ENCODE data around the gene RPTOR. TPM values are rescaled to one million over a fixed set of nuclear protein-coding genes. Genes with fewer than 3 reads are reported as not detected.

RPTOR gene
- total RNA-seq, 2 experiments from 2014 or later: 32.4 to 35.4 TPM

GRCh38 chr17:80987941-80988461 lies 443.4 kb downstream of the RPTOR start:
- Mint-ChIP-seq H3K4me3 (no peak overlapping the region), H3K36me3 (ENCODE audit: low read depth) (no peaks in the 10 kb centered on the region), H3K27ac (no peak overlapping the region), H3K27me3 (ENCODE audit: low read depth) (no peaks in the 10 kb centered on the region), H3K9me3 (no peaks in the 10 kb centered on the region), H3K4me1 (ENCODE audit: low read depth) (peaks cover 6% of the 10 kb centered on the region)
- CTCF ChIA-PET: interaction anchor here (0.5 to 2.2 kb wide), 4 partner anchors 13 to 906 kb away, joined by 3 to 9 read pairs (median 3); no protein-coding TSS in a partner anchor
- intact Hi-C loops (cut with micrococcal nuclease): no loop called here
- no peak for DNase-seq

- no peaks in the 10 kb centered on the region for H3K9me3 Mint-ChIP-seq
- no peaks in the 10 kb centered on the region for H3K36me3 Mint-ChIP-seq (ENCODE audit: low read depth)
- no peak for DNase-seq
- H3K27me3 Mint-ChIP-seq (ENCODE audit: low read depth): no peaks in the 10 kb centered on the region
- H3K27ac Mint-ChIP-seq: no peak overlapping the region
- intact Hi-C loops (cut with micrococcal nuclease): no loop called here
- H3K4me3 Mint-ChIP-seq: no peak overlapping the region
- peaks cover 12% of the 10 kb centered on the region for H3K4me1 Mint-ChIP-seq (ENCODE audit: low read depth)
- CTCF ChIA-PET: interaction anchor here (0.7 to 2.2 kb wide), 2 partner anchors 59 to 113 kb away, joined by 3 to 9 read pairs; no protein-coding TSS in a partner anchor
Measured at GRCh38 chr17:80989586-80989913, 444.9 kb downstream of the RPTOR start.

DNA sequence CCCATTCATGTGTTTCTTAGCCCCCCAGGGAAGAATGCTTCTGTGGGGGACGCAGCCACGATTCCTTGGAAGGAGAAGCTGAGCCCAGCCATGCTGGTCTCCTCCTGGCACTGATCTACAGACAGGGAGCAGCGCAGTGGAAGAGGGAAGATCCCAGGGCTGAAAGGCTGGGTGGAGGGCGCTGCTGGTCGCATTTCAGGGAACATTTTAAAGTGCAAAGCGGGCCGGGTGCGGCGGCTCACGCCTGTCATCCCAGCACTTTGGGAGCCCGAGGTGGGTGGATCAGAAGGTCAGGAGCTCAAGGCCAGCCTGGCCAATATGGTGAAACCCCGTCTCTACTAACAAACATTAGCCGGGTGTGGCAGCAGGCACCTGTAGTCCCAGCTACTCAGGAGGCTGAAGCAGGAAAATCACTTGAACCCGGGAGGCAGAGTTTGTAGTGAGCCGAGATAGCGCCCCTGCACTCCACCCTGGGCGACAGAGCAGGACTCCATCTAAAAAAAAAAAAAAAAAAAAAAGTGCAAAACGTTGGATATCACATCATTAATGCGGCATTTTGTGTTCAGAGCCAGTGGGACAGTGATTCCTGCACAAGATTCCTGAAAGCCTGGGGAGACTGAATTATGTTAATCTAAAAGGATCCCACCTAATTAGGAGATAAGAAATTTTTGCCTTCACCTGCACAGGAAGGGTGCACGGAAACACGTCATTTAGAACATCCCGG lies 446.4 kb downstream of the RPTOR start:
- Mint-ChIP-seq H3K9me3 (no peaks in the 10 kb centered on the region), H3K4me1 (ENCODE audit: low read depth) (peaks cover 12% of the 10 kb centered on the region), H3K27ac (peak overlapping the region; percentile 65), H3K27me3 (ENCODE audit: low read depth) (no peaks in the 10 kb centered on the region), H3K36me3 (ENCODE audit: low read depth) (peaks cover 3% of the 10 kb centered on the region), H3K4me3 (peak overlapping the region; percentile 73)
- intact Hi-C loops (cut with micrococcal nuclease): loop anchor here (1.0 kb wide), 1 partner anchor 106 kb away; no protein-coding TSS in a partner anchor
- DNase-seq: no peak
- CTCF ChIA-PET: interaction anchor here (1.0 kb wide), 2 partner anchors 21 to 111 kb away, joined by 3 to 4 read pairs; no protein-coding TSS in a partner anchor

- peak; percentile 60 for DNase-seq
- no peaks in the 10 kb centered on the region for H3K9me3 Mint-ChIP-seq
- peaks cover 3% of the 10 kb centered on the region for H3K36me3 Mint-ChIP-seq (ENCODE audit: low read depth)
- CTCF ChIA-PET: interaction anchor here (0.6 to 1.0 kb wide), 2 partner anchors 22 to 123 kb away, joined by 3 read pairs; no protein-coding TSS in a partner anchor
- intact Hi-C loops (cut with micrococcal nuclease): loop anchor here (1.0 kb wide), 1 partner anchor 106 kb away; no protein-coding TSS in a partner anchor
- H3K27ac Mint-ChIP-seq: peak within 1 kb of the TSS; percentile 65
- no peaks in the 10 kb centered on the region for H3K27me3 Mint-ChIP-seq (ENCODE audit: low read depth)
- H3K4me3 Mint-ChIP-seq: peak within 1 kb of the TSS; percentile 73
- peaks cover 12% of the 10 kb centered on the region for H3K4me1 Mint-ChIP-seq (ENCODE audit: low read depth)
Measured at GRCh38 chr17:80991645-80992076, 447.0 kb downstream of the RPTOR start, which contains the start of gene CHMP6. TSS of gene CHMP6 (plus strand) at chr17:80991841. CDS start at chr17:80991919, 78 bp downstream.

- H3K9me3 Mint-ChIP-seq: no peaks in the 10 kb centered on the region
- peaks cover 12% of the 10 kb centered on the region for H3K4me1 Mint-ChIP-seq (ENCODE audit: low read depth)
- no peaks in the 10 kb centered on the region for H3K27me3 Mint-ChIP-seq (ENCODE audit: low read depth)
- no peak overlapping the region for H3K27ac Mint-ChIP-seq
- intact Hi-C loops (cut with micrococcal nuclease): no loop called here
- no peak for DNase-seq
- CTCF ChIA-PET: interaction anchor here (0.6 kb wide), 1 partner anchor 122 kb away, joined by 3 read pairs; no protein-coding TSS in a partner anchor
- H3K36me3 Mint-ChIP-seq (ENCODE audit: low read depth): peaks cover 3% of the 10 kb centered on the region
- H3K4me3 Mint-ChIP-seq: peak overlapping the region; percentile 70
Measured at GRCh38 chr17:80992077-80992947, 447.7 kb downstream of the RPTOR start.

GRCh38 chr17:80992948-80993624 lies 448.4 kb downstream of the RPTOR start:
- H3K27ac Mint-ChIP-seq: no peak overlapping the region
- H3K4me1 Mint-ChIP-seq (ENCODE audit: low read depth): peaks cover 12% of the 10 kb centered on the region
- no peaks in the 10 kb centered on the region for H3K9me3 Mint-ChIP-seq
- no peaks in the 10 kb centered on the region for H3K27me3 Mint-ChIP-seq (ENCODE audit: low read depth)
- DNase-seq: no peak
- intact Hi-C loops (cut with micrococcal nuclease): no loop called here
- H3K4me3 Mint-ChIP-seq: peak overlapping the region; percentile 70
- CTCF ChIA-PET: no interaction called here
- peaks cover 3% of the 10 kb centered on the region for H3K36me3 Mint-ChIP-seq (ENCODE audit: low read depth)

- DNase-seq: no peak
- Mint-ChIP-seq H3K27me3 (ENCODE audit: low read depth) (no peaks in the 10 kb centered on the region), H3K4me3 (no peak overlapping the region), H3K36me3 (ENCODE audit: low read depth) (peaks cover 5% of the 10 kb centered on the region), H3K27ac (no peak overlapping the region), H3K9me3 (no peaks in the 10 kb centered on the region), H3K4me1 (ENCODE audit: low read depth) (peaks cover 12% of the 10 kb centered on the region)
- intact Hi-C loops (cut with micrococcal nuclease): no loop called here
- CTCF ChIA-PET: no interaction called here
Measured at GRCh38 chr17:80995131-80995530, 450.5 kb downstream of the RPTOR start.

- CTCF ChIA-PET: no interaction called here
- intact Hi-C loops (cut with micrococcal nuclease): no loop called here
Measured at GRCh38 chr17:80996422-80997305, 452.0 kb downstream of the RPTOR start.

DNA sequence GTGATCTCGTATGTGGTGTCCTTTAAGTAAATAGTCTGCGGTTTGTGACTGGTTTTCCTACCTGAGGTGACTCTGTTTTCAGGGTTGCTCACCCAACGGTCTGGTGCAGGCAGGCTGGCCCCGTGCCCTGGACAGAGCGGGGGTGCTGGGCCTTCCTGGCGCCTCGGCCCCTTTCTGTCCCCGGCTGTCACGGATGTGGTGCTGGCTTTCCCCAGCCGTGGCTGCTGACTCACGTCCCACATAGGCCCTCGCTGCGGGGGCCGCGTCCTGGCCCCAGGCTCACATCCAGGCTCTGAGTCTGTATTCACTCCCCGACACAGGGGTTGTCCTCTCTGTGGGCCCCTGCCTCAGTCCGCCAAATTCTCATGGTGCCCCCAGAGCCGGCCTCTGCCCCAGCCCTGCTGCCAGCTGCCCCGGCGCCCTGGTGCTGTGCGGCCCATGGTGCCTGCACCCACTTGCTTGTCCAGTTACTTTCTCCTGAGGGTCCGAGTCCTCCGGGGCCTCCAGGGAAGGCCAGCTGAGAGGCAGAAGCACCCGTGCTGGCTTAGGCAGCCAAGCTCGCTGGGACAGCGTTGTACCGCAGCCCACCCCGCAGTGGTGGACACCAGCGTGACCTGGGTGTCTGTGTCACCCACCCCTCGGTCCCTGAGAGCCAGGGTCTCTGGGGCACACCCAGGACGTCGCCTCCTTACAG lies 452.9 kb downstream of the RPTOR start:
- Mint-ChIP-seq H3K36me3 (ENCODE audit: low read depth) (peaks cover 5% of the 10 kb centered on the region), H3K4me3 (no peak overlapping the region), H3K9me3 (no peaks in the 10 kb centered on the region), H3K27ac (no peak overlapping the region), H3K27me3 (ENCODE audit: low read depth) (peaks cover under 1% of the 10 kb centered on the region), H3K4me1 (ENCODE audit: low read depth) (peaks cover 11% of the 10 kb centered on the region)
- no peak for DNase-seq
- CTCF ChIA-PET: no interaction called here
- intact Hi-C loops (cut with micrococcal nuclease): no loop called here

More at GRCh38 chr17:80996422-80997305, 452.0 kb downstream of the RPTOR start:
- Mint-ChIP-seq H3K27ac (no peak overlapping the region), H3K4me1 (ENCODE audit: low read depth) (peaks cover 11% of the 10 kb centered on the region), H3K27me3 (ENCODE audit: low read depth) (no peaks in the 10 kb centered on the region), H3K36me3 (ENCODE audit: low read depth) (peaks cover 5% of the 10 kb centered on the region), H3K9me3 (no peaks in the 10 kb centered on the region), H3K4me3 (no peak overlapping the region)
- no peak for DNase-seq

DNA sequence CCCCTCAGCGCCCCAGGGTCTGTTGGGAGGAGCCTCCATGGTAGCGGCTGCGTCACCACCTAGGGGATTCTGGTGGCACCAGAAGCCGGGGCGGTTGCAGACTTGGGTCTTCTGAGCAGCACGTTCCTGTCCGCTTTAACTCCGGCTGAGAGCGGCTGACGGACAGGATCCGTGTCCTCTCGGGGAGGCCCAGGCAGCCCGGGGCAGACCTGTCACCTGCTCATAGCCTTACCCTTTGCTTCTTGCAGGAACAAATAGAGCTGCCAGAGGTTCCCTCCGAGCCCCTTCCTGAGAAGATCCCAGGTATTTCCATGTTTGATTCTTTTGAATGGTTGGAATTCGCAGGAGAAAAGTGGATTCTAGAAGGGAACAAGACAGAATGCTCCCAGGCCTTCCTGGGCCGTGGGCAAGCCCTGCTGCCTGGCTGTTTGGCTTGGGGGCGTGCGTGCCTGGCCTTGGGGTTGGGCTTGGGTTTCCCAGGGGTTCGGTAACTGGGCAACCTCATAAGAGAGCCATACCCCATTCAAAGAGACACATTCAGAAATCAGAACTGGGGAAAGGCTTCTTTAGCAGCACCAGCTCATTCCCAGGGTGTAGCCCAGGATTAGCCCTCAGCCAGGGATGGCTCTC lies 453.6 kb downstream of the RPTOR start:
- CTCF ChIA-PET: no interaction called here
- H3K27me3 Mint-ChIP-seq (ENCODE audit: low read depth): peaks cover 6% of the 10 kb centered on the region
- H3K36me3 Mint-ChIP-seq (ENCODE audit: low read depth): peaks cover 5% of the 10 kb centered on the region
- intact Hi-C loops (cut with micrococcal nuclease): no loop called here
- H3K27ac Mint-ChIP-seq: no peak overlapping the region
- no peak for DNase-seq
- no peaks in the 10 kb centered on the region for H3K9me3 Mint-ChIP-seq
- no peak overlapping the region for H3K4me3 Mint-ChIP-seq
- peaks cover 7% of the 10 kb centered on the region for H3K4me1 Mint-ChIP-seq (ENCODE audit: low read depth)

All from activated naive CD4-positive, alpha-beta T cell treated with anti-CD3 and anti-CD28 coated beads for 36 hours (primary cell).